Measurements from ENCODE around the gene CHL1.

Gene CHL1

DNA sequence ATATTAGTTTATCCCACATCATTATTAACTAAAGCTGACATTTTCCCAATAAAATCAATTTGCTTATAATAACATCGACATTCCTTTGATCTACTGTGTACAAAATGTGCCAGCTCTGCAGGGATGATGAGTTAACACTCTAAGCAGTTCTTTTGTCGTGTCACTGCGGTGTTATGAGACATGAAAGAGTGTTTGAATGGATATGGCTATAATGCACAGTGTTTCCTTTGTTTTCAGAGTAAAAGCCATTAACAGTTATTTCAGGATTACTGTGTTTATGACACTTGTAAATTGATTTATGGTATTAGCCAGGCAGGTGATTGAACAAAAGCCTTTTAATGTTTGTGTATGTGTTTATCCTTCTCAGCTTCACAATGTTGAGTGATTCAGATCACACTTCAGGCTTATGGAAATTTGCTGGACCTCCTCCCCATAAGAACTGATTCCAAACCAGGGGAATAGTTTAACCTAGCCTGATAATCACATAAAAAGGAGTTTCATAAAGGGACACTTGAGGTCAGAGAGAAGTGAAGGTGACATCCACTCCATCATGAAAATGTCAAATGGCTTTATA lies 115.7 kb downstream of the CHL1 start:
- no peaks in the 10 kb centered on the region for H3K4me1 ChIP-seq (ENCODE audit: control insufficient read depth, insufficient read depth, low read length)
- H3K27ac ChIP-seq (ENCODE audit: low read depth, low read length), result no peak overlapping the region
- no peaks in the 10 kb centered on the region for H3K27me3 ChIP-seq (ENCODE audit: control insufficient read depth, insufficient read depth, low read length)
- H3K4me3 ChIP-seq (ENCODE audit: low read depth, low read length), result no peak overlapping the region
- no peak overlapping the region for H3K9ac ChIP-seq (ENCODE audit: low read depth, low read length)
- no peaks in the 10 kb centered on the region for H3K9me3 ChIP-seq (ENCODE audit: control insufficient read depth, insufficient read depth, low read length)
- H3K36me3 ChIP-seq (ENCODE audit: control insufficient read depth, insufficient read depth, low read length), result no peaks in the 10 kb centered on the region

GRCh38 chr3:312911-313310 lies 116.3 kb downstream of the CHL1 start:
- H3K27ac ChIP-seq (ENCODE audit: low read depth, low read length), result no peak overlapping the region
- no peak overlapping the region for H3K9ac ChIP-seq (ENCODE audit: low read depth, low read length)
- H3K36me3 ChIP-seq (ENCODE audit: control insufficient read depth, insufficient read depth, low read length), result no peaks in the 10 kb centered on the region
- no peaks in the 10 kb centered on the region for H3K9me3 ChIP-seq (ENCODE audit: control insufficient read depth, insufficient read depth, low read length)
- H3K4me1 ChIP-seq (ENCODE audit: control insufficient read depth, insufficient read depth, low read length), result no peaks in the 10 kb centered on the region
- H3K4me3 ChIP-seq (ENCODE audit: low read depth, low read length), result no peak overlapping the region
- no peaks in the 10 kb centered on the region for H3K27me3 ChIP-seq (ENCODE audit: control insufficient read depth, insufficient read depth, low read length)

DNA sequence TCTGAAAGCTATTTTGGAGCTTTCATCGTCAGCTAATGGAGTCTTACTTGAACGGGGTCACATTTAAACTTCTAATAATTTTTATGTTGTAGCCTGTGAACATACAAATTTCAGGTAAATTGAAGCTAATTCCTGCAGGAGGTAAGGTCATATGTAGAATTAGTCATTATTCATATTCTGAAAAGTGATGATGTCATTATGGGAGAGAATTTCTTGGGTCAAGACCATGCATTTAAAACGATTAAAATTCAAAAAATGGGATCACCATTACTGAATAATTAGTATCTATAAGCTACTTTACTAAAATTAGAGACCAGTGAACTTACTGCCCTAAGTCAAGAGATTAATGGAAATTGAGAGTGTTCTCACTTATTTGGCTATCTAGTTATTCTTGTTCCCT lies 120.4 kb downstream of the CHL1 start:
- no peak overlapping the region for H3K4me3 ChIP-seq (ENCODE audit: low read depth, low read length)
- H3K27ac ChIP-seq (ENCODE audit: low read depth, low read length), result no peak overlapping the region
- H3K9me3 ChIP-seq (ENCODE audit: control insufficient read depth, insufficient read depth, low read length), result no peaks in the 10 kb centered on the region
- no peak overlapping the region for H3K9ac ChIP-seq (ENCODE audit: low read depth, low read length)
- H3K36me3 ChIP-seq (ENCODE audit: control insufficient read depth, insufficient read depth, low read length), result no peaks in the 10 kb centered on the region
- no peaks in the 10 kb centered on the region for H3K27me3 ChIP-seq (ENCODE audit: control insufficient read depth, insufficient read depth, low read length)
- no peaks in the 10 kb centered on the region for H3K4me1 ChIP-seq (ENCODE audit: control insufficient read depth, insufficient read depth, low read length)

GRCh38 chr3:318903-319302 lies 122.3 kb downstream of the CHL1 start:
- H3K4me1 ChIP-seq (ENCODE audit: control insufficient read depth, insufficient read depth, low read length), result no peaks in the 10 kb centered on the region
- H3K9ac ChIP-seq (ENCODE audit: low read depth, low read length), result no peak overlapping the region
- H3K27ac ChIP-seq (ENCODE audit: low read depth, low read length), result no peak overlapping the region
- no peak overlapping the region for H3K4me3 ChIP-seq (ENCODE audit: low read depth, low read length)
- no peaks in the 10 kb centered on the region for H3K9me3 ChIP-seq (ENCODE audit: control insufficient read depth, insufficient read depth, low read length)
- no peaks in the 10 kb centered on the region for H3K36me3 ChIP-seq (ENCODE audit: control insufficient read depth, insufficient read depth, low read length)
- no peaks in the 10 kb centered on the region for H3K27me3 ChIP-seq (ENCODE audit: control insufficient read depth, insufficient read depth, low read length)

- Histone ChIP-seq H3K4me1 (ENCODE audit: control insufficient read depth, insufficient read depth, low read length) (no peaks in the 10 kb centered on the region), H3K4me3 (ENCODE audit: low read depth, low read length) (no peak overlapping the region), H3K9me3 (ENCODE audit: control insufficient read depth, insufficient read depth, low read length) (no peaks in the 10 kb centered on the region), H3K9ac (ENCODE audit: low read depth, low read length) (no peak overlapping the region), H3K36me3 (ENCODE audit: control insufficient read depth, insufficient read depth, low read length) (no peaks in the 10 kb centered on the region), H3K27me3 (ENCODE audit: control insufficient read depth, insufficient read depth, low read length) (no peaks in the 10 kb centered on the region), H3K27ac (ENCODE audit: low read depth, low read length) (no peak overlapping the region)
These were observed 127.9 kb downstream of the CHL1 start for GRCh38 chr3:324423-324822.

GRCh38 chr3:325495-325894 lies 128.9 kb downstream of the CHL1 start:
- H3K9me3 ChIP-seq (ENCODE audit: control insufficient read depth, insufficient read depth, low read length), result no peaks in the 10 kb centered on the region
- H3K27me3 ChIP-seq (ENCODE audit: control insufficient read depth, insufficient read depth, low read length), result no peaks in the 10 kb centered on the region
- H3K9ac ChIP-seq (ENCODE audit: low read depth, low read length), result no peak overlapping the region
- H3K4me3 ChIP-seq (ENCODE audit: low read depth, low read length), result no peak overlapping the region
- no peak overlapping the region for H3K27ac ChIP-seq (ENCODE audit: low read depth, low read length)
- no peaks in the 10 kb centered on the region for H3K4me1 ChIP-seq (ENCODE audit: control insufficient read depth, insufficient read depth, low read length)
- no peaks in the 10 kb centered on the region for H3K36me3 ChIP-seq (ENCODE audit: control insufficient read depth, insufficient read depth, low read length)

- H3K9me3 ChIP-seq (ENCODE audit: control insufficient read depth, insufficient read depth, low read length), result no peaks in the 10 kb centered on the region
- H3K27ac ChIP-seq (ENCODE audit: low read depth, low read length), result no peak overlapping the region
- no peaks in the 10 kb centered on the region for H3K36me3 ChIP-seq (ENCODE audit: control insufficient read depth, insufficient read depth, low read length)
- H3K27me3 ChIP-seq (ENCODE audit: control insufficient read depth, insufficient read depth, low read length), result no peaks in the 10 kb centered on the region
- H3K4me3 ChIP-seq (ENCODE audit: low read depth, low read length), result no peak overlapping the region
- H3K9ac ChIP-seq (ENCODE audit: low read depth, low read length), result no peak overlapping the region
- no peaks in the 10 kb centered on the region for H3K4me1 ChIP-seq (ENCODE audit: control insufficient read depth, insufficient read depth, low read length)
These were observed 134.0 kb downstream of the CHL1 start for GRCh38 chr3:330494-331115.

DNA sequence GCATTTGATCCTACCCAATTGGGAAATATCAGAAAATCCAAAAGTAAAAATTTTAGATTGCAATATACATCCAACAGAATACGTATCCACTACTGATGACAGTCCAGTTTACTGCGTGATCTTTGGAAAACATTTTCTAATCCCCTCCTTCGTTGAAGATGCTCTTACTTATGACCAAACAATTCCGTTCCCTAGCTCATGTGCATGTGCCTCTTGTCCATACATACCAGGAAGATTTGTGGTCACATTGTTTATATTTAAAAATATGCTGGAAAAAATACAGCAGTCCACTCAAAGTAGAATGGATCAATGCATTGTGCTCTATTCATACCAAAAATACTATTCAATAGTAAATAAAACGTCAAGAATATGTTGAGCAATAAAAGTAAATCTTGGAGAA lies 135.3 kb downstream of the CHL1 start:
- Histone ChIP-seq H3K4me3 (ENCODE audit: low read depth, low read length) (no peak overlapping the region), H3K36me3 (ENCODE audit: control insufficient read depth, insufficient read depth, low read length) (no peaks in the 10 kb centered on the region), H3K4me1 (ENCODE audit: control insufficient read depth, insufficient read depth, low read length) (no peaks in the 10 kb centered on the region), H3K27ac (ENCODE audit: low read depth, low read length) (no peak overlapping the region), H3K9ac (ENCODE audit: low read depth, low read length) (no peak overlapping the region), H3K9me3 (ENCODE audit: control insufficient read depth, insufficient read depth, low read length) (no peaks in the 10 kb centered on the region), H3K27me3 (ENCODE audit: control insufficient read depth, insufficient read depth, low read length) (no peaks in the 10 kb centered on the region)

DNA sequence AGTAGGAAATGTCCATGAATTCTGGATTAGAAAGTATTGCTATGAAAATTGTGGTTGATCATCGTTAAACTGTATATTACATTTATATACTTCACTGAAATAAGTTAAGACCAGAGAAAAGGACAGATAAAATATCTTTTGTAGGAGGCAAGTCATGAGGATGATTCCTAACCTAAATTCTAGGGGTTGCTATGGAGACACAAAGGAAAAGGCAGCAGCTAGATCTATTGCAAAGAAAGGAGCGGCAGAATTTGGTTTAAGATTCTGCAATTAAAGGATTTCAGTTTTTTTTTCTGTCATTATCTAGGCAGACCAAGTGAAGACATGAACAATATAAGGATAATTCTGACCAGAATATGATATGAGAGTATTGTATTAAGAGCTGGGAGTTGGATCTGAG lies 136.1 kb downstream of the CHL1 start:
- H3K4me1 ChIP-seq (ENCODE audit: control insufficient read depth, insufficient read depth, low read length), result no peaks in the 10 kb centered on the region
- H3K27ac ChIP-seq (ENCODE audit: low read depth, low read length), result no peak overlapping the region
- no peaks in the 10 kb centered on the region for H3K36me3 ChIP-seq (ENCODE audit: control insufficient read depth, insufficient read depth, low read length)
- no peak overlapping the region for H3K4me3 ChIP-seq (ENCODE audit: low read depth, low read length)
- H3K9me3 ChIP-seq (ENCODE audit: control insufficient read depth, insufficient read depth, low read length), result no peaks in the 10 kb centered on the region
- H3K27me3 ChIP-seq (ENCODE audit: control insufficient read depth, insufficient read depth, low read length), result no peaks in the 10 kb centered on the region
- no peak overlapping the region for H3K9ac ChIP-seq (ENCODE audit: low read depth, low read length)

DNA sequence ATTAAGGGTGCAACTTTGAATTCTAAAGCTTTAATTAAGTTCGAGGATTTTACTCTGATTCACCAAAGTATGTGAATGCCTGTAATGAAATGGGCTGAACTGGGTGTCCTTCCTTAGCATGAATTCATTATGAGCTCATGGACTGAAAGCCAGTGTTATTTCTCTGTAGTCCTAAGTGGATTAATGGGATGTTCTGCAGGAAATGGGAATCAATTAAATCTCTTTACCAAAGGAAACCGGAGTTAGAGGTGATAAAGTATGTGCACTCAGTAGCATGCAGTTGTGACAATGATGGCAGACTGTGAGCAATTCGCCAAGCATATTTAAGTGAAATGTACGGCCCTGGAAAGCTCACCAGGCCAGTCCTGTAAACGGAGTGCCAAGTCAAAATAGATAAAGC lies 138.7 kb downstream of the CHL1 start:
- no peak overlapping the region for H3K4me3 ChIP-seq (ENCODE audit: low read depth, low read length)
- no peaks in the 10 kb centered on the region; the same call in 1 of the 2 replicates for H3K4me1 ChIP-seq (ENCODE audit: control insufficient read depth, insufficient read depth, low read length)
- H3K9me3 ChIP-seq (ENCODE audit: control insufficient read depth, insufficient read depth, low read length), result no peaks in the 10 kb centered on the region
- H3K27ac ChIP-seq (ENCODE audit: low read depth, low read length), result no peak overlapping the region
- H3K27me3 ChIP-seq (ENCODE audit: control insufficient read depth, insufficient read depth, low read length), result no peaks in the 10 kb centered on the region
- no peaks in the 10 kb centered on the region for H3K36me3 ChIP-seq (ENCODE audit: control insufficient read depth, insufficient read depth, low read length)
- no peak overlapping the region for H3K9ac ChIP-seq (ENCODE audit: low read depth, low read length)

DNA sequence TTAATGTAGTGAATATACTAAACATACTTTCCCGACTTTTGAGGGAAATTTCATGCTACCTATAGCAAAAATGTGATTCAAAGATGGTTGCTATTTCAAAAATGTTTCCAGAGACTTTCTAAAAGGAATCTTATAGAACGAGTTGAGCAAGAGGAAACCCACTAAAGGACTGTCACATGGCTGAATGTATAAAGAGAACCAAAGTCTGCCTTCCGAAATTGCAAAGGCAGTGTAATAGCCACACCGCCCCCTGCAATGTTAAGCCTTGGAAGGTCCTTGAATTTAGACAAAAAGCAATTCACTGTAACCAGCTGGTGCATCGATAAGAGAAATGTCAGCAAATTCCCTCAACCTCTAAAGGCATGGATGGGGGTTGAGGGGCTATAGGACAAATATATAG lies 142.8 kb downstream of the CHL1 start:
- no peak overlapping the region for H3K9ac ChIP-seq (ENCODE audit: low read depth, low read length)
- H3K27ac ChIP-seq (ENCODE audit: low read depth, low read length), result no peak overlapping the region
- peaks cover 10% of the 10 kb centered on the region; the same call in 1 of the 2 replicates for H3K4me1 ChIP-seq (ENCODE audit: control insufficient read depth, insufficient read depth, low read length)
- no peaks in the 10 kb centered on the region for H3K36me3 ChIP-seq (ENCODE audit: control insufficient read depth, insufficient read depth, low read length)
- no peak overlapping the region for H3K4me3 ChIP-seq (ENCODE audit: low read depth, low read length)
- no peaks in the 10 kb centered on the region for H3K27me3 ChIP-seq (ENCODE audit: control insufficient read depth, insufficient read depth, low read length)
- no peaks in the 10 kb centered on the region for H3K9me3 ChIP-seq (ENCODE audit: control insufficient read depth, insufficient read depth, low read length)
